Measurements from ENCODE around the gene CFL1. TPM values are rescaled to one million over a fixed set of nuclear protein-coding genes. Genes with fewer than 3 reads are reported as not detected.

Gene CFL1
- total and polyA plus RNA-seq, 2 donors (not counting 1 experiment from before 2014, with no cell fraction given): 680 to 1,603 TPM

- DNase-seq (ENCODE audit: low read depth in 2 of 2): peak; percentile 95 to 97
- Histone ChIP-seq H3K9ac (ENCODE audit: insufficient read depth, low read length) (peak within 1 kb of the TSS; percentile 89), H3K4me3 (replicated peaks in 1 of 4; ENCODE audit: control extremely low read depth in 1 of 4, insufficient read depth in 1 of 4, low read depth in 3 of 4, low read length in 4 of 4) (peak within 1 kb of the TSS; percentile 56 to 85 (median 70)), H3K27ac (ENCODE audit: insufficient read depth, low read length) (peak within 1 kb of the TSS; percentile 98), H4K20me1 (ENCODE audit: control insufficient read depth, extremely low read depth, insufficient read depth, low read length) (no peaks in the 10 kb centered on the region), H3K36me3 (ENCODE audit: control insufficient read depth, insufficient read depth, low read length) (peaks cover 21% of the 10 kb centered on the region), H3K4me2 (ENCODE audit: extremely low read depth, insufficient read depth, low read length) (peak within 1 kb of the TSS; percentile 79), H3K27me3 (ENCODE audit: control insufficient read depth, insufficient read depth, low read length) (no peaks in the 10 kb centered on the region), H3K4me1 (ENCODE audit: control insufficient read depth, extremely low read depth, insufficient read depth, low read length) (peaks cover 24% of the 10 kb centered on the region), H3K79me2 (ENCODE audit: control insufficient read depth, insufficient read depth, low read length) (peaks cover 70% of the 10 kb centered on the region), H2AFZ (ENCODE audit: low read length) (no peak within 1 kb of the TSS), H3K9me3 (ENCODE audit: control insufficient read depth, insufficient read depth, low read depth, low read length) (no peaks in the 10 kb centered on the region)
- TF ChIP-seq EZH2 (IDR thresholded peaks at IDR 0.05; ENCODE audit: low read length, missing control alignments) (no peak), CTCF (conservative IDR thresholded peaks at IDR 0.05 in 1 of 2, IDR thresholded peaks at IDR 0.05 in 1 of 2; ENCODE audit: low read depth in 1 of 2, low read length in 2 of 2) (no peak)
Observed at GRCh38 chr11:65890324-65891218, 32.6 kb upstream of the CFL1 start, which contains the start of gene CCDC85B. TSS of gene CCDC85B (plus strand) at chr11:65890673. CDS start at chr11:65890784, 111 bp downstream.

- DNase-seq (ENCODE audit: low read depth in 2 of 2): peak; percentile 96 to 97
- peak within 1 kb of the TSS; percentile 98 for H3K27ac ChIP-seq (ENCODE audit: insufficient read depth, low read length)
- peak; percentile 58 to 62 for TF ChIP-seq CTCF (conservative IDR thresholded peaks at IDR 0.05 in 1 of 2, IDR thresholded peaks at IDR 0.05 in 1 of 2; ENCODE audit: low read depth in 1 of 2, low read length in 2 of 2)
- no peak for TF ChIP-seq EZH2 (IDR thresholded peaks at IDR 0.05; ENCODE audit: low read length, missing control alignments)
- no peaks in the 10 kb centered on the region for H3K9me3 ChIP-seq (ENCODE audit: control insufficient read depth, insufficient read depth, low read depth, low read length)
- H4K20me1 ChIP-seq (ENCODE audit: control insufficient read depth, extremely low read depth, insufficient read depth, low read length): no peaks in the 10 kb centered on the region
- peaks cover 17% of the 10 kb centered on the region for H3K4me1 ChIP-seq (ENCODE audit: control insufficient read depth, extremely low read depth, insufficient read depth, low read length)
- peaks cover 34% of the 10 kb centered on the region for H3K36me3 ChIP-seq (ENCODE audit: control insufficient read depth, insufficient read depth, low read length)
- peaks cover 52% of the 10 kb centered on the region for H3K79me2 ChIP-seq (ENCODE audit: control insufficient read depth, insufficient read depth, low read length)
- H3K4me2 ChIP-seq (ENCODE audit: extremely low read depth, insufficient read depth, low read length): peak within 1 kb of the TSS; percentile 96
- H3K4me3 ChIP-seq (replicated peaks in 1 of 4; ENCODE audit: control extremely low read depth in 1 of 4, insufficient read depth in 1 of 4, low read depth in 3 of 4, low read length in 4 of 4): peak within 1 kb of the TSS; percentile 49 to 85 (median 68)
- H2AFZ ChIP-seq (ENCODE audit: low read length): peak within 1 kb of the TSS; percentile 79
- peak within 1 kb of the TSS; percentile 65 for H3K9ac ChIP-seq (ENCODE audit: insufficient read depth, low read length)
- H3K27me3 ChIP-seq (ENCODE audit: control insufficient read depth, insufficient read depth, low read length): no peaks in the 10 kb centered on the region
Observed at GRCh38 chr11:65888163-65888814, 30.3 kb upstream of the CFL1 start, which contains the start of gene FIBP. TSS of gene FIBP (minus strand) at chr11:65888471. CDS start at chr11:65888418, 53 bp downstream.

- Histone ChIP-seq H2AFZ (ENCODE audit: low read length) (no peak overlapping the region), H3K27ac (ENCODE audit: insufficient read depth, low read length) (peak overlapping the region; percentile 98), H3K4me3 (replicated peaks in 1 of 4; ENCODE audit: control extremely low read depth in 1 of 4, insufficient read depth in 1 of 4, low read depth in 3 of 4, low read length in 4 of 4) (peak overlapping the region; percentile 49 to 85 (median 64)), H3K9ac (ENCODE audit: insufficient read depth, low read length) (peak overlapping the region; percentile 65), H3K4me1 (ENCODE audit: control insufficient read depth, extremely low read depth, insufficient read depth, low read length) (peaks cover 15% of the 10 kb centered on the region), H3K36me3 (ENCODE audit: control insufficient read depth, insufficient read depth, low read length) (peaks cover 35% of the 10 kb centered on the region), H3K79me2 (ENCODE audit: control insufficient read depth, insufficient read depth, low read length) (peaks cover 47% of the 10 kb centered on the region), H4K20me1 (ENCODE audit: control insufficient read depth, extremely low read depth, insufficient read depth, low read length) (no peaks in the 10 kb centered on the region), H3K4me2 (ENCODE audit: extremely low read depth, insufficient read depth, low read length) (peak overlapping the region; percentile 96), H3K9me3 (ENCODE audit: control insufficient read depth, insufficient read depth, low read depth, low read length) (no peaks in the 10 kb centered on the region), H3K27me3 (ENCODE audit: control insufficient read depth, insufficient read depth, low read length) (no peaks in the 10 kb centered on the region)
- DNase-seq (ENCODE audit: low read depth in 2 of 2): no peak
- no peak for TF ChIP-seq EZH2 (IDR thresholded peaks at IDR 0.05; ENCODE audit: low read length, missing control alignments)
- TF ChIP-seq CTCF (conservative IDR thresholded peaks at IDR 0.05 in 1 of 2, IDR thresholded peaks at IDR 0.05 in 1 of 2; ENCODE audit: low read depth in 1 of 2, low read length in 2 of 2): no peak
Observed at GRCh38 chr11:65887723-65888162, 29.8 kb upstream of the CFL1 start.
